Activated T-helper 2 cell treated with anti-CD3 and anti-CD28 coated beads, Interferon-gamma antibody, Interleukin-2, Interleukin-4, amounts not matched to agents 10 μg/mL and 5 μg/mL and 100 μg/mL, durations not matched to agents 14 hours and 24 hours and 36 hours (primary cell): ENCODE results near the gene TMEM62. TPM values are rescaled to one million over a fixed set of nuclear protein-coding genes. Genes with fewer than 3 reads are reported as not detected.

Experiments
- DNase-seq: peaks from one replicate; pipeline ENCODE4 v3.0.0; 2021; ENCODE audit warnings: low spot score
- H3K27ac Mint-ChIP-seq: one replicate; pipeline ENCODE4 v1.8.0; 2021; ENCODE audit warnings: mixed read lengths
- H3K27me3 Mint-ChIP-seq: one replicate; pipeline ENCODE4 v1.8.0; 2021; ENCODE audit warnings: low read depth, mixed read lengths
- H3K36me3 Mint-ChIP-seq: one replicate; pipeline ENCODE4 v1.8.0; 2021; ENCODE audit warnings: low read depth, mixed read lengths
- H3K4me1 Mint-ChIP-seq: one replicate; pipeline ENCODE4 v1.8.0; 2021; ENCODE audit warnings: low read depth, mixed read lengths
- H3K4me3 Mint-ChIP-seq: one replicate; pipeline ENCODE4 v1.8.0; 2021; ENCODE audit warnings: low read depth, mild to moderate bottlenecking, moderate library complexity, mixed read lengths
- H3K9me3 Mint-ChIP-seq: one replicate; pipeline ENCODE4 v1.8.0; 2021; ENCODE audit warnings: mixed read lengths
- intact Hi-C: fragments of 100-400 bp; cut with micrococcal nuclease; formaldehyde crosslinking; loops from one replicate; pipeline ENCODE4 v1.15.1; 2023
- total RNA-seq: library from RNA; stranded (reverse); gene quantifications from 2 replicates; pipeline ENCODE4 v1.2.3, GENCODE V29; 2022

The TMEM62 gene
- total RNA-seq, 1 donor from 2014 or later = 19.7 TPM

GRCh38 chr15:43209059-43209824 is 75.9 kb downstream of the TMEM62 start:
- Mint-ChIP-seq H3K4me3 (no peak overlapping the region), H3K36me3 (no peaks in the 10 kb centered on the region), H3K9me3 (no peaks in the 10 kb centered on the region), H3K27me3 (peaks cover 16% of the 10 kb centered on the region), H3K4me1 (peaks cover 3% of the 10 kb centered on the region), H3K27ac (no peak overlapping the region)
- intact Hi-C loops = no loop called here
- no peak for DNase-seq

GRCh38 chr15:43210172-43210745 is 76.9 kb downstream of the TMEM62 start:
- H3K9me3 Mint-ChIP-seq = no peaks in the 10 kb centered on the region
- DNase-seq = no peak
- H3K4me3 Mint-ChIP-seq = no peak overlapping the region
- H3K27me3 Mint-ChIP-seq = peaks cover 14% of the 10 kb centered on the region
- intact Hi-C loops = no loop called here
- no peaks in the 10 kb centered on the region for H3K36me3 Mint-ChIP-seq
- H3K27ac Mint-ChIP-seq = no peak overlapping the region
- H3K4me1 Mint-ChIP-seq = no peaks in the 10 kb centered on the region

GRCh38 chr15:43210807-43211206 is 77.4 kb downstream of the TMEM62 start:
- H3K4me1 Mint-ChIP-seq = no peaks in the 10 kb centered on the region
- H3K36me3 Mint-ChIP-seq = no peaks in the 10 kb centered on the region
- no peak overlapping the region for H3K27ac Mint-ChIP-seq
- no peaks in the 10 kb centered on the region for H3K9me3 Mint-ChIP-seq
- intact Hi-C loops = no loop called here
- no peak overlapping the region for H3K4me3 Mint-ChIP-seq
- DNase-seq = no peak
- H3K27me3 Mint-ChIP-seq = peaks cover 12% of the 10 kb centered on the region

GRCh38 chr15:43211224-43211735 is 77.9 kb downstream of the TMEM62 start:
- intact Hi-C loops = no loop called here
- Mint-ChIP-seq H3K9me3 (no peaks in the 10 kb centered on the region), H3K27ac (no peak overlapping the region), H3K4me3 (no peak overlapping the region), H3K4me1 (no peaks in the 10 kb centered on the region), H3K36me3 (no peaks in the 10 kb centered on the region), H3K27me3 (peaks cover 9% of the 10 kb centered on the region)
- DNase-seq = no peak

- no peak for DNase-seq
- no peak overlapping the region for H3K4me3 Mint-ChIP-seq
- H3K27me3 Mint-ChIP-seq = peaks cover 9% of the 10 kb centered on the region
- H3K27ac Mint-ChIP-seq = no peak overlapping the region
- H3K9me3 Mint-ChIP-seq = peaks cover 4% of the 10 kb centered on the region
- no peaks in the 10 kb centered on the region for H3K4me1 Mint-ChIP-seq
- no peaks in the 10 kb centered on the region for H3K36me3 Mint-ChIP-seq
- intact Hi-C loops = no loop called here
Measured at GRCh38 chr15:43212299-43212698, 78.9 kb downstream of the TMEM62 start.

- no peak overlapping the region for H3K27ac Mint-ChIP-seq
- H3K36me3 Mint-ChIP-seq = no peaks in the 10 kb centered on the region
- no peak overlapping the region for H3K4me3 Mint-ChIP-seq
- H3K9me3 Mint-ChIP-seq = peaks cover 4% of the 10 kb centered on the region
- no peaks in the 10 kb centered on the region for H3K4me1 Mint-ChIP-seq
- H3K27me3 Mint-ChIP-seq = peaks cover 9% of the 10 kb centered on the region
- intact Hi-C loops = no loop called here
- DNase-seq = no peak
Measured at GRCh38 chr15:43212951-43213350, 79.6 kb downstream of the TMEM62 start.

GRCh38 chr15:43213466-43213865 is 80.1 kb downstream of the TMEM62 start:
- H3K36me3 Mint-ChIP-seq = no peaks in the 10 kb centered on the region
- peaks cover 4% of the 10 kb centered on the region for H3K9me3 Mint-ChIP-seq
- intact Hi-C loops = no loop called here
- no peaks in the 10 kb centered on the region for H3K4me1 Mint-ChIP-seq
- no peak overlapping the region for H3K27ac Mint-ChIP-seq
- peaks cover 7% of the 10 kb centered on the region for H3K27me3 Mint-ChIP-seq
- H3K4me3 Mint-ChIP-seq = no peak overlapping the region
- DNase-seq = no peak

- H3K4me1 Mint-ChIP-seq = no peaks in the 10 kb centered on the region
- intact Hi-C loops = no loop called here
- no peak overlapping the region for H3K27ac Mint-ChIP-seq
- no peak for DNase-seq
- H3K36me3 Mint-ChIP-seq = no peaks in the 10 kb centered on the region
- H3K27me3 Mint-ChIP-seq = peaks cover 1% of the 10 kb centered on the region
- no peak overlapping the region for H3K4me3 Mint-ChIP-seq
- H3K9me3 Mint-ChIP-seq = peaks cover 4% of the 10 kb centered on the region
Measured at GRCh38 chr15:43214169-43214568, 80.8 kb downstream of the TMEM62 start.

- no peak for DNase-seq
Measured at GRCh38 chr15:43214592-43215295, 81.4 kb downstream of the TMEM62 start.

GRCh38 chr15:43215961-43216360 is 82.6 kb downstream of the TMEM62 start:
- no peak for DNase-seq
- no peak overlapping the region for H3K27ac Mint-ChIP-seq
- no peaks in the 10 kb centered on the region for H3K36me3 Mint-ChIP-seq
- H3K4me3 Mint-ChIP-seq = no peak overlapping the region
- H3K27me3 Mint-ChIP-seq = peaks cover 4% of the 10 kb centered on the region
- H3K9me3 Mint-ChIP-seq = peaks cover 4% of the 10 kb centered on the region
- intact Hi-C loops = no loop called here
- no peaks in the 10 kb centered on the region for H3K4me1 Mint-ChIP-seq

More at GRCh38 chr15:43214592-43215295, 81.4 kb downstream of the TMEM62 start:
- peaks cover 4% of the 10 kb centered on the region for H3K9me3 Mint-ChIP-seq
- H3K36me3 Mint-ChIP-seq = no peaks in the 10 kb centered on the region
- H3K27ac Mint-ChIP-seq = no peak overlapping the region
- peaks cover 1% of the 10 kb centered on the region for H3K27me3 Mint-ChIP-seq
- intact Hi-C loops = no loop called here
- no peak overlapping the region for H3K4me3 Mint-ChIP-seq
- H3K4me1 Mint-ChIP-seq = no peaks in the 10 kb centered on the region

GRCh38 chr15:43218908-43219706 is 85.7 kb downstream of the TMEM62 start:
- H3K27me3 Mint-ChIP-seq = peaks cover 11% of the 10 kb centered on the region
- no peak for DNase-seq
- H3K27ac Mint-ChIP-seq = no peak overlapping the region
- peaks cover 4% of the 10 kb centered on the region for H3K9me3 Mint-ChIP-seq
- no peak overlapping the region for H3K4me3 Mint-ChIP-seq
- H3K4me1 Mint-ChIP-seq = no peaks in the 10 kb centered on the region
- intact Hi-C loops = no loop called here
- no peaks in the 10 kb centered on the region for H3K36me3 Mint-ChIP-seq
